PC-3 (cell line): ENCODE data around the gene CELF1. TPM values are rescaled to one million over a fixed set of nuclear protein-coding genes. Genes with fewer than 3 reads are reported as not detected.

Experiments
- ATAC-seq: fragments of 200-7000 bp; cut with Tn5 transposase; 2 replicates; pipeline ENCODE4 v1.9.1; 2020; ENCODE audit warnings: mild to moderate bottlenecking, moderate library complexity
- BruUV-seq: library from RNA; stranded (reverse); fragments of 400-500 nt; replicated peaks from 2 replicates; lab custom pipeline; 2021; lab: Mats Ljungman, UMichigan
- CTCF ChIA-PET: fragments of 300-600 bp; sonication (Branson Sonifier 250); formaldehyde crosslinking; loops from one replicate; lab custom pipeline; 2022; ENCODE audit warnings: antibody characterized with exemption; lab: Charles Lee
- POLR2A ChIA-PET: fragments of 300-600 bp; sonication (Branson Sonifier 250); formaldehyde crosslinking; loops from one replicate; lab custom pipeline; 2022; ENCODE audit warnings: antibody characterized with exemption; ENCODE audit not compliant: unreplicated experiment; lab: Charles Lee
- DNase-seq: peaks from one replicate; pipeline ENCODE4 v3.0.0-alpha.2; 2015
- H2AFZ ChIP-seq: fragments of 300-600 bp; sonication (generic); 2 replicates; pipeline ENCODE4 v1.6.0; 2016; ENCODE audit warnings: antibody characterized with exemption, low read length
- H3F3A ChIP-seq: fragments of 300-600 bp; sonication (generic); one replicate; pipeline ENCODE4 v1.6.0; 2017; ENCODE audit warnings: antibody characterized with exemption, low read length, control low read depth, mild to moderate bottlenecking; ENCODE audit not compliant: unreplicated experiment
- H3K27ac ChIP-seq: fragments of 300-600 bp; sonication (generic); 2 replicates; pipeline ENCODE4 v1.5.1; 2016; ENCODE audit warnings: mild to moderate bottlenecking, low read length
- H3K27me3 ChIP-seq: fragments of 300-600 bp; sonication (generic); 2 replicates; pipeline ENCODE4 v1.6.1; 2016; ENCODE audit warnings: low read length, mixed read lengths
- H3K36me3 ChIP-seq: fragments of 300-600 bp; sonication (generic); 2 replicates; pipeline ENCODE4 v1.6.1; 2016; ENCODE audit warnings: low read depth, mixed run types, low read length, mixed read lengths
- H3K4me1 ChIP-seq: fragments of 300-600 bp; sonication (generic); 2 replicates; pipeline ENCODE4 v1.5.1; 2016; ENCODE audit warnings: low read length; ENCODE audit not compliant: insufficient read depth
- H3K4me2 ChIP-seq: fragments of 300-600 bp; sonication (generic); 2 replicates; pipeline ENCODE4 v1.6.0; 2016; ENCODE audit warnings: low read length
- H3K4me3 ChIP-seq: fragments of 300-600 bp; sonication (generic); 2 replicates; pipeline ENCODE4 v1.5.1; 2016; ENCODE audit warnings: mild to moderate bottlenecking, low read length, mixed read lengths
- H3K79me2 ChIP-seq: fragments of 300-600 bp; sonication (generic); 2 replicates; pipeline ENCODE4 v1.6.1; 2017; ENCODE audit warnings: low read length, mixed read lengths
- H3K9ac ChIP-seq: fragments of 300-600 bp; sonication (generic); 2 replicates; pipeline ENCODE4 v1.6.0; 2016; ENCODE audit warnings: mild to moderate bottlenecking, low read length
- H3K9me2 ChIP-seq: fragments of 300-600 bp; sonication (generic); replicated peaks from 2 replicates; pipeline ENCODE4 v1.6.1; 2016; ENCODE audit warnings: mixed run types, low read length, mixed read lengths
- H3K9me3 ChIP-seq: fragments of 300-600 bp; sonication (generic); 2 replicates; pipeline ENCODE4 v1.6.1; 2016; ENCODE audit warnings: low read length, mixed read lengths
- H4K20me1 ChIP-seq: fragments of 300-600 bp; sonication (generic); 2 replicates; pipeline ENCODE4 v1.6.1; 2016; ENCODE audit warnings: low read length, mixed read lengths
- CTCF ChIP-seq: fragments of 300-600 bp; sonication (generic); conservative IDR thresholded peaks from 2 replicates; pipeline ENCODE4 v1.5.1; 2017; ENCODE audit warnings: antibody characterized with exemption, low read depth, mild to moderate bottlenecking, low read length
- EZH2 ChIP-seq: fragments of 300-600 bp; sonication (generic); IDR thresholded peaks from one replicate; pipeline ENCODE4 v1.6.1; 2017; ENCODE audit warnings: antibody characterized with exemption, mild to moderate bottlenecking, low read length; ENCODE audit not compliant: unreplicated experiment
- EZH2phosphoT487 ChIP-seq: fragments of 300-600 bp; sonication (generic); IDR thresholded peaks from 2 replicates; pipeline ENCODE4 v1.6.1; 2018; ENCODE audit warnings: mild to moderate bottlenecking, antibody characterized with exemption, low read length, borderline replicate concordance
- intact Hi-C: fragments of 100-400 bp; cut with micrococcal nuclease; formaldehyde crosslinking; loops from 2 replicates; pipeline ENCODE4 v1.9.0; 2023
- total RNA-seq: library from RNA; depleted of rRNA; stranded (reverse); fragments of >200 nt; gene quantifications from 2 replicates; pipeline ENCODE4 v1.2.3, GENCODE V29; 2014

Gene CELF1
- total RNA-seq, 1 experiment from 2014 or later: 80.1 TPM

GRCh38 chr11:47593492-47593933, 40.6 kb upstream of the CELF1 start:
- Histone ChIP-seq H3F3A (no peaks in the 10 kb centered on the region), H3K27me3 (peaks cover 15% of the 10 kb centered on the region), H3K79me2 (no peaks in the 10 kb centered on the region), H3K27ac (no peak overlapping the region), H3K9me3 (no peaks in the 10 kb centered on the region), H3K4me2 (peak overlapping the region; percentile 60), H4K20me1 (no peaks in the 10 kb centered on the region), H3K36me3 (no peaks in the 10 kb centered on the region), H3K9ac (no peak overlapping the region), H3K4me3 (no peak overlapping the region), H3K4me1 (no peaks in the 10 kb centered on the region), H2AFZ (no peak overlapping the region), H3K9me2 (no peaks in the 10 kb centered on the region)
- ChIA-PET POLR2A (no interaction called here), CTCF (no interaction called here)
- ATAC-seq: no peak
- intact Hi-C loops: no loop called here
- BruUV-seq: no TSS peak
- no peak for DNase-seq
- no peak for TF ChIP-seq EZH2
- no peak for TF ChIP-seq EZH2phosphoT487
- no peak for TF ChIP-seq CTCF

GRCh38 chr11:47592970-47593369, 40.0 kb upstream of the CELF1 start:
- intact Hi-C loops: no loop called here
- POLR2A ChIA-PET: no interaction called here
- H3K4me3 ChIP-seq: no peak overlapping the region
- CTCF ChIA-PET: no interaction called here
- H3K9ac ChIP-seq: no peak overlapping the region
- TF ChIP-seq EZH2 (no peak), CTCF (no peak), EZH2phosphoT487 (no peak)
- no peak overlapping the region for H3K27ac ChIP-seq
- H3K79me2 ChIP-seq: no peaks in the 10 kb centered on the region
- no peak overlapping the region for H2AFZ ChIP-seq
- ATAC-seq: no peak
- H3K9me3 ChIP-seq: no peaks in the 10 kb centered on the region
- H3K4me2 ChIP-seq: no peak overlapping the region
- H4K20me1 ChIP-seq: no peaks in the 10 kb centered on the region
- no TSS peak for BruUV-seq
- peaks cover 15% of the 10 kb centered on the region for H3K27me3 ChIP-seq
- H3K4me1 ChIP-seq: no peaks in the 10 kb centered on the region
- H3F3A ChIP-seq: no peaks in the 10 kb centered on the region
- DNase-seq: no peak
- H3K36me3 ChIP-seq: no peaks in the 10 kb centered on the region
- H3K9me2 ChIP-seq: no peaks in the 10 kb centered on the region

- no peaks in the 10 kb centered on the region for H3K79me2 ChIP-seq
- no peak for ATAC-seq
- no peaks in the 10 kb centered on the region for H3K36me3 ChIP-seq
- H4K20me1 ChIP-seq: no peaks in the 10 kb centered on the region
- H3F3A ChIP-seq: no peaks in the 10 kb centered on the region
- no peaks in the 10 kb centered on the region for H3K9me2 ChIP-seq
- no peak overlapping the region for H3K4me3 ChIP-seq
- POLR2A ChIA-PET: no interaction called here
- no peak for DNase-seq
- no peaks in the 10 kb centered on the region for H3K9me3 ChIP-seq
- H3K27ac ChIP-seq: no peak overlapping the region
- intact Hi-C loops: no loop called here
- H3K4me2 ChIP-seq: no peak overlapping the region
- CTCF ChIA-PET: no interaction called here
- no peak overlapping the region for H2AFZ ChIP-seq
- no peaks in the 10 kb centered on the region for H3K4me1 ChIP-seq
- TF ChIP-seq EZH2 (no peak), CTCF (no peak), EZH2phosphoT487 (no peak)
- H3K27me3 ChIP-seq: peaks cover 15% of the 10 kb centered on the region
- no TSS peak for BruUV-seq
- no peak overlapping the region for H3K9ac ChIP-seq
Measured at GRCh38 chr11:47592251-47592650, 39.3 kb upstream of the CELF1 start.
